Measurements from ENCODE around the gene CHRDL2. TPM values are rescaled to one million over a fixed set of nuclear protein-coding genes. Genes with fewer than 3 reads are reported as not detected.

Gene CHRDL2
- total and polyA plus RNA-seq, 2 donors (not counting 3 experiments of a cell fraction or from before 2014, with no cell fraction given) = not detected

GRCh38 chr11:74679513-74679865 is 51.7 kb downstream of the CHRDL2 start:
- H3K9me1 ChIP-seq (replicated peaks; ENCODE audit: control insufficient read depth, extremely low read depth, insufficient read depth, low read length) = no peaks in the 10 kb centered on the region
- H3K27ac ChIP-seq (ENCODE audit: insufficient read depth, low read depth, low read length) = no peak overlapping the region
- H3K9ac ChIP-seq (replicated peaks; ENCODE audit: extremely low read depth, insufficient read depth, low read length) = no peak overlapping the region
- TF ChIP-seq FOS (IDR thresholded peaks at IDR 0.05; ENCODE audit: borderline replicate concordance, insufficient read depth, low read length) (no peak), CTCF (IDR thresholded peaks at IDR 0.05; ENCODE audit: extremely low read depth in 1 of 2, insufficient read depth in 1 of 2, low read depth in 1 of 2, low read length in 2 of 2) (no peak), MYC (IDR thresholded peaks at IDR 0.05; ENCODE audit: low read depth, low read length) (no peak), POLR2A (IDR thresholded peaks at IDR 0.05; ENCODE audit: low read depth, low read length) (no peak), EZH2 (IDR thresholded peaks at IDR 0.05; ENCODE audit: borderline replicate concordance, low read depth, low read length, severe bottlenecking) (no peak), JUN (IDR thresholded peaks at IDR 0.05; ENCODE audit: borderline replicate concordance, insufficient read depth, insufficient read length, low read depth) (no peak), GATA2 (IDR thresholded peaks at IDR 0.05; ENCODE audit: insufficient read depth, insufficient read length, low read depth, low read length) (no peak), MAX (IDR thresholded peaks at IDR 0.05; ENCODE audit: insufficient read depth, insufficient read length) (no peak), POLR2AphosphoS5 (IDR thresholded peaks at IDR 0.05; ENCODE audit: insufficient read depth, low read depth, low read length) (no peak)
- H2AFZ ChIP-seq (ENCODE audit: low read depth, low read length) = no peak overlapping the region
- dilution Hi-C loops (cut with MboI; ENCODE audit: extremely low pct_ligation_motif_present, low sequenced_read_pairs) = no loop called here
- H3K4me3 ChIP-seq (replicated peaks in 1 of 3; ENCODE audit: insufficient read depth in 1 of 3, low read depth in 1 of 3, low read length in 3 of 3) = no peak overlapping the region
- H3K9me3 ChIP-seq (replicated peaks; ENCODE audit: control insufficient read depth, insufficient read depth, low read length) = no peaks in the 10 kb centered on the region
- FAIRE-seq (no peak), DNase-seq (ENCODE audit: low read depth, low spot score) (no peak)
- intact Hi-C loops (cut with micrococcal nuclease) = no loop called here
- H3K36me3 ChIP-seq (ENCODE audit: control insufficient read depth in 2 of 2, extremely low read depth in 1 of 2, insufficient read depth in 2 of 2, low read length in 2 of 2) = no peaks in the 10 kb centered on the region
- H4K20me1 ChIP-seq (replicated peaks; ENCODE audit: control insufficient read depth, extremely low read depth, insufficient read depth, low read length) = no peaks in the 10 kb centered on the region
- H3K4me1 ChIP-seq (ENCODE audit: control insufficient read depth, extremely low read depth, insufficient read depth, low read length) = peaks cover 4% of the 10 kb centered on the region
- no peak overlapping the region for H3K4me2 ChIP-seq (ENCODE audit: insufficient read depth, low read length)
- no TSS peak for BruUV-seq (replicated peaks)
- H3K27me3 ChIP-seq (ENCODE audit: control insufficient read depth in 2 of 2, insufficient read depth in 2 of 2, low read length in 2 of 2) = no peaks in the 10 kb centered on the region
- POLR2A ChIA-PET = no interaction called here
- CTCF ChIA-PET = interaction anchor here (5.3 kb wide), 1 partner anchor 22 kb away, joined by 31 read pairs; no protein-coding TSS in a partner anchor
- H3K79me2 ChIP-seq (ENCODE audit: control insufficient read depth, insufficient read depth, low read length) = no peaks in the 10 kb centered on the region
